GM12801 (cell line): ENCODE measurements around the gene SMURF2.

Experiments
- CTCF ChIP-seq: IDR thresholded peaks from one replicate; pipeline ENCODE4 v1.5.1; 2011; ENCODE audit warnings: control low read depth; ENCODE audit not compliant: insufficient read length; ENCODE audit errors: extremely low read depth

Gene SMURF2

DNA sequence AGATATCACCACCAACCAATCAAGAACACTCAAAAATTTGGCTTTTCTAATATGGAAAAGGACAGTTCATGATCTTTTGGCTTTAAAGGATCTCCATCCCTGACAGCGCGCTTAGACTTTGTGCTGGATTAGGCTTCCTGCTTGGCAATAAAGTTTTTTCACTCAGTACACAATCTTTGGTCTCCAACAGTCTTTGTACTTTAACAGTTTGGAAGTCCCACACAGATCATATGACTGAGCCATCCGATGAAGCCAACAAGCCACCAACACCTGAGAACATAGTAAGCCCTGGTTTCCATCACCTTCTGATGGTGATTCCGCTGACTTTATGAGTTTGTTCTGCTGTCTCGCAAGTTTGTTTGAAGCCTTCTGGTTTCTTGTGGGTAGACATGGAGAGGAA lies 34.3 kb downstream of the SMURF2 start:
- TF ChIP-seq CTCF: no peak

- TF ChIP-seq CTCF: no peak
Measured at GRCh38 chr17:64626827-64627226, 35.3 kb downstream of the SMURF2 start.

- no peak for TF ChIP-seq CTCF
Measured at GRCh38 chr17:64625541-64625940, 36.6 kb downstream of the SMURF2 start.

- no peak for TF ChIP-seq CTCF
Measured at GRCh38 chr17:64622931-64623654, 39.0 kb downstream of the SMURF2 start.

- TF ChIP-seq CTCF: no peak
Measured at GRCh38 chr17:64621772-64622171, 40.3 kb downstream of the SMURF2 start.

DNA sequence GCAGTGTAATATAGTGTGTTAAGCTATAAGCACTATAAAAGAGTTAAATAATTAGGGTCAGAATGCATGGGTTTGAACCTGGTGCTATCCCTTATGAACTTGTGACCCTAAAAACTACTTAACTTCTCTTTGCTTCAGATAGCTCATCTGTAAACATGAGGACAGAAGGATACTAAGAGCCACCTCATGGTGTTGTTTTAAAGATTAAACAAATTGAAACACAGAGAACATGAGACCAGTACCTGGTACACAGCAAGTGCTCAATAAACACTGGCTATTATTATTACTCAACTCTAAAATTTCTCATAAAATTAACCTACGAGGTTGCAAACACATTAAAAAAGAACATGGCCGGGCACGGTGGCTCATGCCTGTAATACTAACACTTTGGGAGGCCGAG lies 43.3 kb downstream of the SMURF2 start:
- no peak for TF ChIP-seq CTCF

DNA sequence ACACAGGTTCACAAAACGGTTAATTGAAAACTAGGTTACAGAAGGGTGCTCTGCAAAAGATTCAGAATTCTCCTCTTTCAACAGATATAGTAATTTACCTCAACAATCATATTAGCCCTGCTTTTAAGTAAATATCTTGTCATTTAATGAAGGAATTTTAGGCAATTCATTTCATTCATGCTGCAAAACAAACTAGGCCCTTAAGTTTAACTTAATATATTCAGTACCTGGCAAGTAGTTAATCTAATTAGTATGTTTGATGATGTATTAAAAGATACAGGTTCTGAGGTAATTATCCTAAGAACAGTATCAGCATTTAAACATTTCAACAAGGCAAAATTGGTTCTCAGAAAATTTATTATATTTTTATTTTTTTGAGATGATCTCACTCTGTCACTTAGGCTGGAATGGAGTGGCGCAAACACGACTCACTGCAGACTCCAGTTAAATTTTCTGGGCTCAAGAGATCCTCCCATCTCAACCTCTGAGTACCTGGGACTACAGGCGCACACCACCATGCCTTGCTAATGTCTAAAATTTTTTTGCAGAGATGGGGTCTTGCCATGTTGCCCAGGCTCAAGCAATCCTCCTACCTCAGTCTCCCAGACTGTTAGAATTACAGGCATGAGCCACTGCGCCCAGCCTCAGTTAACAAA lies 44.9 kb downstream of the SMURF2 start:
- no peak for TF ChIP-seq CTCF
